Stimulated activated CD4-positive, alpha-beta T cell treated with anti-CD3 and anti-CD28 coated beads, Interleukin-12 subunit alpha, Interleukin-12 subunit beta, amount 100 ng/mL, for 48 hours (primary cell): ENCODE measurements around the gene SEZ6.

Source experiments
- DNase-seq, 3 donors: peaks; one replicate each; pipeline ENCODE4 v3.0.0-alpha.2; 2020; ENCODE audit warnings: low read depth in 2 of 3, low spot score in 1 of 3

The SEZ6 gene

DNA sequence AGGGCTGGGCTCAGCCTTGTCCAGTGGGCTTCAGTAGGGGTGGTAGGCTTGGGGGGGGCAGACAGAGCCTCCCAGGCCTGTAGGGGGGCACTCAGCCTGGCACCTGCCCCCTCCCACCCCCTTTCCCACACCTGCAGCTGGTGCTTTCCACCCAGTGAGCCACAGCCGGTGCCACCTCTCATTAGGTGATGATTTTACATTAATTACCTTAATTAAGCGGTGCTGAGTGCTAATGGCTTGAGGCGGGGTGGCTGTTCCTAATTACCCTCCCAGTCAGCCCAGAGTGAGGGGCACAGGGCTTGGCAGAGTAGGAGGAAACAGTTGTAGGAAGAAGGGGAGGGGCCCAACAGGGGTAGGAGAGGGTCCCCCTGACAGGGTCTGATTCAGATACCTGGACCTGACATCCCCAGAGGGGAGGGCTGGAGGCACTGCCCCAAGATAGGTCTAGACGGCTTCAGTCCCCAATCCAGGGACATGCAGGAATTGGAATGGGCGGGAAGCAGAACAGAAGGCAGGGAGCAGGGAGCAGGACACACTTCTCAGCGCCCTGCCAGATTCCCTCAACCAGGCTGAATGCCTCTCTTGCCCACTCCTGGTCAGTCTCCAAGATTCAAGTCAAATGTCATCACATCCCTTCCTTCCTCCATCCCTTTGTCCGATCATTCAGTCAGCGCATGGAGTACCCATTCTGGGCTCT lies 28.0 kb downstream of the SEZ6 start:
- no peak for DNase-seq

DNA sequence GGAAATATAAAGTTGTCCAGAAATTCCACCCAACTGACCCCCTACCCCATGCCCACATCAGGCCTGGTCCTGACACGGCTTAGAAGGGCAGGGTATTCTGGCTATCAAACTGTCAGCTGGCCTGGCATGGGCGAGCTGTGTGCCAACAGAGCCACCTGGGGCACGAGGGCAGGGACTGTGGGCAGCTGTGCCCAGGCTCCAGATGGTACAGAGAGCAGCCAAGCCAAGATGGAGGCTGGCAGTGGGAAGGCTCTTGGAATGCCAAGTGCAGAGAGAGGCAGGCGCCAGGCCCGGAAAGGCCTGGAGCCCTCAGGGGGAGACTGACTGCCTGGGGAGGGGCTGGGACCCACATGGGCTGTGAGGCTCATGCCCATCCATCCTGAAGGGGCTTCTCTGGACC lies 30.2 kb downstream of the SEZ6 start:
- DNase-seq, result no peak

- DNase-seq, result no peak
Observed at GRCh38 chr17:28975031-28975430, 30.8 kb downstream of the SEZ6 start.

DNA sequence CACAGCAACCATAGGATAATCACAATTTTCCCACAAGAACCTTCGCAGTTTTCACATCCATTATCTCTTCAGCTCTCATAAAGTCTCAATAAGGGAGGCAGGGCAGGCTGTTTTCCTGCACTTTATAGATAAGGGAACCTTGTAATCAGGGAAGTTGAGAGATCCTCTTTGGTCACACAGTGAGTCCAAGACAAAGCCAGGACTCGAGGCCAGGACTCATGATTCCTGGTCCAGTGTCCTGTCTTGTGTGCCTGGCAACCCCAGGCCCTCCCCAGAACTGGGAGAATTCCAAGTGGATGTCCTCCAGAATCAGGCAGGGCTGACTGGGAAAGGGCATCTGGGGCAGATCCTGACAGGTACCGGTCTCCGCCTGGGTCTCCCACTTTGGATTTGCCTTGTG lies 31.4 kb downstream of the SEZ6 start:
- no peak for DNase-seq

GRCh38 chr17:28973425-28973824 lies 32.4 kb downstream of the SEZ6 start:
- no peak for DNase-seq

- no peak for DNase-seq
Observed at GRCh38 chr17:28972437-28972836, 33.4 kb downstream of the SEZ6 start.

DNA sequence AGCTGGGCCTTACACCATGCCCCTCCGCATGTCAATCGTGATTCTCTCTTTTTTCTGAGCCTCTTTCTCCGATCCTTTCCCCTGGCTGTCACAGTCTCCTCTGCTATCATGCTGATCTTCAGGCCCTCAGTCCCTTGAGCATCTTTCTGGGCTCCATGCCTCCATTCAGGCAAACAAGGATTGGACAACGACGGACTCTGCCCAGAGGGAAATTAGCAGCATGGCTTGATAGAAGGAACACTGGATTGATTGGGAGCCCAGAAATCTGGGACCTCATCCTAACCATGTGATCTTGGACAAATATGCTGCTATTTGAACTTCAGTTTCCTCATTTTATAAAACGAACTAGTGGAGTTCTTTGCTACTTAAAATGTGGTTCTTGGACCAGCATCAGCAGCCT lies 35.0 kb downstream of the SEZ6 start:
- DNase-seq, result no peak

DNA sequence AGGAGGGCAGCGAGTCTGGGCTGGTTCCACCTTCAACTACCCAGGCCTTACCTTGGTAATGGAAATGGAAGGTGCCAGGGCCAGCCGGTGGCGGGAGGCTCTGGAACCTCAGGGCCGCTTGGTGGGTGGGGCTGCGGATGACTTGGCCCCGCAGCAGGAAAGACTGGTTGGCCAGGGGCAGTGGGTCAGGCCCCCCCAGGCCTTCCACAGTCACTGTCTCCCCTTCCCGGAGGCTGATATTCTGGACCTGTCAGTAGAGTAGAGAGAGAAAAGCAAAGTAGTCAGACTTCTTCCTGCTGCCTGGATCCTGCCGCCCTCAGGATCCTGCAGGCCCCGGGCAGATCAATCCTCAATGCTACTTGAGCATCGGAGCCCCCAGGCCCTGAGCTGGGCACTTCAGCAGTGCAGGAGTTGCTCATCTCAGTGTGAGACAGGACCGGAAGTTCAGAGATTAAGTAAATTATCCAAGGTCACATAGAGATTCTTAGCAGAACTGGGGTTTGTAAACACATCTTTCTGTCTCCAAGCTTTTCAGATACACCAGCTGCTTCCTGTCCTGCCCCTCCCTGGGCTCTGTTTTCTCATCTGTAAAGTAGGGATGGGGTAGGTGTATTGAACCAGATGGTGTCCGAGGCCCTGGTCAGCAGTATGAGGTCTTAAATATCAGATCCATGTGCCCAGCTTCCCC lies 36.0 kb downstream of the SEZ6 start:
- DNase-seq, result no peak

DNA sequence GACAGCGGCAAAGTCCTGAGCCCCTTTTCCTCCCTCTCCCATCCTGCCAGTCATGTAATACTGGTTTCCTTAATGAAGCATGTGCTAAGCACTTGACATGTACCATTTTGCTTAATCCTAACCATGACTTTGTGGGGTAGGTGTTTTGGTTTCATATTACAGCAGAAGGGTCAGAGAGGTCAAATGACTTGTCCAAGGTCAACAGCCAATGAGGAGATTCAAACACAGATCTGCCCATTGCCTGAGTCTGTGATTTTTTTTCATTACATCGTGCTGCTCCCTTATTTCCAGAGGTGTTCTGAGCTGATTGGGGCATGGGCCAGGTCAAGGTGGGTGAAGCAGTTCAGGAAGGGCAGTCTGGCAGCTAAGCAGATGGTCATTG lies 36.9 kb downstream of the SEZ6 start:
- no peak for DNase-seq

DNA sequence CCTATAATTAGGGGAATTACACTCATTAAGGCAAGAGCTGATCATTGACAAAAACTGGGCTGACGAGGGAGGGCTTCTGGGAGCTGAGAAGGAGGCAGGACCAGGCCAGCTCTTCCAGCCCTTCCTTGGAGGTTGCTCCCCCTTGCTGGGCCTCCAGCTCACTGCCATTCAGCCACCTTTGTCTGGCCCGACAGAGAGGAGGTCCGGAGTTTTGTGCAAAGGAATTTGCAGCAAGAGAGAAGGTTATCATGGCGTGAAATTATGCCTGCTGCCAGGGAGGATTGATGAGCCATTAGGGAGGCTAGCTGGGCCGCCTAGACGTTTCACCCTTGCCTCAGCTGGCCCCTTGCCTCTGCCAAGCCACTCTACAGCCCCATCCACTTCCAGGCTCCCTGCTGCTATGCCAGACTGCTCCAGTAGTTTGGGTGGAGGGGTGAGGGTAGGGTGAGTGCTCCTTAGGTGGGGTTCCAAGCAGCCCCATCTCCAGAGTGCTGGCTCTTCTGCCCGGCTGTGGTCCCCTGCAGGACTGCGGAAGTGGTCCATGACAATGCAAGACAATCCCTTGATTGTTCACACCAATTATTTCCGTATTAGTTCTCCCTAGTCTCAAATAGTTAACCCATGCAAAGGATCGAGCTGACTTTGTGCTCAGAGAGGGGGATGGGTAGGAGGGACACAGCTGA lies 37.5 kb downstream of the SEZ6 start:
- no peak for DNase-seq

DNA sequence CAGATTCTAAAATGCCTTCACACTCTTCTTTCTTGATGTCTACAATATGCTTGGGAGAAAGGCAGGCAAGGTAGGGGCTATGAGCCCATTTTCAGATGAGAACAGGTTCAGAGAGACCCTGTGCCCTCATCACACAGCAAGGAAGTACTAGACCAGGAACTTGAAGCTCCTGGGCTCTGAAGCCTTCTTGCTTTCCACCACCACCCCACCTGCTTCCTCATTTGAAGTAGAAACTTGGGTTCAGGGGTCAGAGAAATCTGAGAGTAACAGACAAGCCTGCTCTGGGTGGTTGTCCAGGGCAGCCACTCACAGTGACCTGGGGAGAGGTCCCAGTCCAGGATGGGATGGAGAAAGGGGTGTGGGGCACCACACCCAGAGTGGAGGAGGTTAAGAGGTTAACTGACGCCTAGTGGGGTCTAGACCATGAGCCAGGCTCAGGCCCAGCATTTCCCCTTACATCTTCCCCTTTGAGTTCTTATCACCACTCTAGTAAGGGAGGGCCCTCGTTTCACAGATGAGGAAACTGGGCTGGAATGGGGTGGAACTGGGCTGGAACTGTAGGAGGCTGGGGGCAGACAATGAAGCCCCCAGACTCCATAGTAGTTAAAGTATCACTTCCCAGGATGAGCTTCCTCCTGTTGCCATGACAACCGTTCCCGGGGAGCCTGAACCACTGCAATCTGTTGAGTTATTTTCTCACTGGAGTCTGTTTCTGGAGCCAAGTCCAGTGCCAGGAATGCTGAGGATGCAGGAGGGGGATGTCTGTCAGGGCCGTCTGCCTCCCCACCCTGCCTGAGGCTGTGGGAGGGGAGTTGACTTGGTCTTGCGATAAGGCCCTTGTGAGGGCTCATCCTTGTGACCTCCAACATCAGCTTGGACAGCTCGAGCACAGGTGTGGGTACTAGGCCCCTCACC lies 38.4 kb downstream of the SEZ6 start:
- DNase-seq, result no peak

DNA sequence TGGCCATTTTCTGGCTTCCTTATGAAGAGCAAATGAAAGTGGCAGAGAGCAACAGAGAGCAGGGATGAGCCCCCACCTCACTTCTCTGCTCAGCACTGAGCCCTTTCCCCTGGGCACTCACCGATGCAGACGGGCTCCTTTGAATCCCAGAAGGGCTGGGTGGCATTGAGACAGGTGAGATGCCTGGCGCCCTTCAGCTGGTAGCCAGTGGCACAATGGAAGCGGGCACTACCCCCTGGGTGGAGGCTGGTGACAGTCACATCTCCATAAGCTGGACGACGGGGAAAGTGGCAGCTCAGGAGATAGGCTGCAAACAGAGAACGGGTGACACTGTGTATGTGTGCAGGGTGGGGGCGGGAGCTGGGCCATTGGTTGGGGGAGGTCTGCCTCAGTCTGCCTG lies 42.0 kb downstream of the SEZ6 start:
- DNase-seq, result no peak

DNA sequence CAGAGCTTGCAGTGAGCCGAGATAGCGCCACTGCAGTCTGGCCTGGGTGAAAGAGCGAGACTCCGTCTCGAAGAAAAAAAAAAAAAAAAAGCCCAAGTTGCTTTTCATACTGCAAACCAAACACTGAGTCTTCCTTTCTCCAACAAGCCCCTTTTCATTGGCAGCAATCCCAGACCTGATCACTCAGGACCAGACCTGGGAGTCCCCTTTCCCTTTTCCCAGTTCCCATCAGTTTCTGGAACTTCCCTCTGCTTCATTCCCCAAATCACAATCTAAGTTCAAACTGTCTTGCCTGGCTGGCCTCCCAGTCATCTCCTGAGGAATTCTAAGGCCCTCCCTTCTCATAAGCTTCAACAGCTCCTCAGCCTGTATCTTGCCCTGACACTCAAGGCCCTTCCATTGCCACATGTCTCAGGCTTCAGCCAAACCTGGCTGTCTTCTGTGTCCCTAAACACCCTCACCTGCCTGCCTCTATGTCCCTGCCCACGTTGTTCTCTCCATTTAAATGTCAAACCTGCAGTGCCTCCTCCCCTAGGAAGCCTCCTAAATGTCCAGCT lies 42.7 kb downstream of the SEZ6 start:
- no peak for DNase-seq

GRCh38 chr17:28961391-28961790 lies 44.4 kb downstream of the SEZ6 start:
- DNase-seq, result no peak

GRCh38 chr17:28960256-28961061 lies 45.4 kb downstream of the SEZ6 start:
- DNase-seq, result no peak

DNA sequence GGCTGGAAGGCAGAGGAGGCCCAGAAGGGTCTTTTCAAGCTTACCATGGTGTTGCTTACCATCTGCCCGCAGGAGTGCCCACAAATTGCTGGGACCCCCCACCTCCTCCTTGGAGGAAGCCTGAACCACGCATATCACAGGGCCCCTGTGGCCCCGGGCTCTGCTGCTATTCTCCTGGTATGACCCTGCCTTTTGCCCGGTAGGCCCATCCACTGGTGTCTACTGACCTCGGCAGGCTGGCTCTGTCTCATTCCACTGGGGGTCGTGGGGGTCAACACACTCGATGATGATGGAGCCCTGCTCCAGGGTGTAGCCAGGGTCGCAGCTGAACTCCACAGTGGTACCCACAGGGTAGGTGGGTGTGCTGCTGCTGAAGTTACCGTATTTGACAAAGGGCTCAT lies 46.4 kb downstream of the SEZ6 start:
- DNase-seq, result no peak

DNA sequence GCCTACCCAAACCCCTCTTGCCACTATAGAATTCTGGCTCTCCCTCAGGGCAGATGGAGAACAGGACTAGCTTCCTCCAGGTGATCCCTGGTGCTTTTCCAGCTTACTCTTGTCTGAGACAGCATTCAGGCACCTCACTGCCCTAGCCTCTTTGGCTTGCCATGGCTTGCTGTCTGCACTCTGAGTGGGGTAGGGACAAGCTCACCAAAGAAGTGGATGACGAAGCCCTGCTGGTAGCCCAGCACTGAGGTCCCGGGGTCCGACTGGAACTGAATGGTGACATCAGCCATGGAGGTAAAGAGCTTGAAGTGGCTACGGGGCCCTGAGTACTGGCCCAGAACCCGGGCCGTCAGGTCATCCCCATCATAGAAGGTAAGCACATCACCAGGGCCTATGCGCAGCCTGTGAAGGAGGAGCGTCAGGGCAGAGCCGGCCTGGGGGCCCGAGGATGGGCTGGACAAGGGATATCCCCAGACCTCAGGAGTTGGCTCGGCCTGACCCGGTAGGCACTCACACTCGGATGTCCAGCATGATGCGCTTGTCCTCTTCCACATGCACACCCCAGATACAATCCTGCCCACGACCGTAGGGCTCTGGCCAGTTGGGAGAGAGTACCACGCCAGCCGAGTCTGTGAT lies 46.9 kb downstream of the SEZ6 start:
- no peak for DNase-seq

DNA sequence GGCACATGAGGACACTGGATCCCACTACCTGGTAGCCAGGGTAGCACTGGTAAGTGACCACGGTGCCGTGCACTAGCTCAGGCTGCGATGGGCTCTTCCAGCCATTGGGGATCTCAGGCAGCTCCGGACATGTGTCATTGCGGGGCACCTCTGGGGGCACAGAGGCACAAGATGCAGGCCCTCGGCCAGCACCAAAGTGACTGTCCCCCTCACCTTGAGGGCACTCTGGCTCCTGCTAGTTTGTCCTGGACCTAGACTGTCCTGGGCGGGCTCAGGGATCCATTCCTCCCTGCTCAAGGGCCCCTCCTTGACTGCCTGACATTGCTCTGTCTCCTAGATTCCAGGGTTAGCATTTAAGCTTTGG lies 47.9 kb downstream of the SEZ6 start:
- no peak for DNase-seq

- DNase-seq, result no peak
Observed at GRCh38 chr17:28957277-28957991, 48.4 kb downstream of the SEZ6 start.
